Measurements from ENCODE around the gene HEMK1. TPM values are rescaled to one million over a fixed set of nuclear protein-coding genes. Genes with fewer than 3 reads are reported as not detected.

Gene HEMK1
- total RNA-seq, 1 experiment from 2014 or later, result 12.5 TPM

DNA sequence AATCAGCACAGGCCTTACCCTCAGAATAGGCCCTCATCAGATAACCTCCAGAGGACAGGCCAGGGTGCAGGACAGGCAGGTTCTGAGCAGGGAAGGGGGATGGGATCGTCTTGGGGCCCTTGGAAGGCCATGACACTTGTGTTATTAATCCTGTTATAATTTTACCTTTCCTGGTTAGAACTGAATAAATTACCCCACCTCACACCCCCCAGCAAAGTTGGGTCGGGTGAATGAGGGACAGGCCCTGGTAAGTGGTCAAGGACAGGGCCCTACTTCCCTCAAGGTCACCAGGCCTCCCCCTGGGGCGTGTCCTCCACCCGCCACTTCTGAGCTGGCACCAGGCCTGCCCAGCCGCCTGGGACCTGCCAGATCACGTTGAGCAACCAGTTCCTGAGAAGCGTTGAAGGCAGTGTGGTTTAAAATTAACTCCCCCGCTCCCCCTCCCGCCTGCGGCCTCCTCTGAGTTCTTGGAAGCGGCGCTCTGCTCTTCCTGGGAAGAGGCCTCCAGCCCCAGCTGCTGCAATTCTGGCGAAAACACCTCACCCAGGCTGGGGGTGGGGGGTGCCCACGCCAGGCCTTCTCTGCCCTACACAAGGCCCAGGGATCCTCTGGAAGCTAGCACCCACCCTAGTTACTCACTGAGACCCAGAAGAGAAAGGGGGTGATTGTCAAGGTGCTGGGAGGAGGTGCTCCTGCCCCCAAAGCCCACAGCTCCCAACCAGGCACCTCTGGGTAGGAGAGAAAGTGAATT is 31.7 kb downstream of the HEMK1 start:
- no peaks in the 10 kb centered on the region for H3K79me1 ChIP-seq (ENCODE audit: insufficient read depth, low read depth, low read length, poor library complexity, severe bottlenecking)
- TF ChIP-seq, protein P1, sequence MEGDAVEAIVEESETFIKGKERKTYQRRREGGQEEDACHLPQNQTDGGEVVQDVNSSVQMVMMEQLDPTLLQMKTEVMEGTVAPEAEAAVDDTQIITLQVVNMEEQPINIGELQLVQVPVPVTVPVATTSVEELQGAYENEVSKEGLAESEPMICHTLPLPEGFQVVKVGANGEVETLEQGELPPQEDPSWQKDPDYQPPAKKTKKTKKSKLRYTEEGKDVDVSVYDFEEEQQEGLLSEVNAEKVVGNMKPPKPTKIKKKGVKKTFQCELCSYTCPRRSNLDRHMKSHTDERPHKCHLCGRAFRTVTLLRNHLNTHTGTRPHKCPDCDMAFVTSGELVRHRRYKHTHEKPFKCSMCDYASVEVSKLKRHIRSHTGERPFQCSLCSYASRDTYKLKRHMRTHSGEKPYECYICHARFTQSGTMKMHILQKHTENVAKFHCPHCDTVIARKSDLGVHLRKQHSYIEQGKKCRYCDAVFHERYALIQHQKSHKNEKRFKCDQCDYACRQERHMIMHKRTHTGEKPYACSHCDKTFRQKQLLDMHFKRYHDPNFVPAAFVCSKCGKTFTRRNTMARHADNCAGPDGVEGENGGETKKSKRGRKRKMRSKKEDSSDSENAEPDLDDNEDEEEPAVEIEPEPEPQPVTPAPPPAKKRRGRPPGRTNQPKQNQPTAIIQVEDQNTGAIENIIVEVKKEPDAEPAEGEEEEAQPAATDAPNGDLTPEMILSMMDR (conservative IDR thresholded peaks at IDR 0.05), result no peak
- no peak overlapping the region for H3K4me2 ChIP-seq (ENCODE audit: insufficient read depth, insufficient read length, low read length)
- no peak overlapping the region for H2BK120ac ChIP-seq (ENCODE audit: low read depth, low read length, poor library complexity, severe bottlenecking)
- Mint-ChIP-seq H3K4me3 (no peak overlapping the region), H3K27ac (no peak overlapping the region), H3K9me3 (no peaks in the 10 kb centered on the region), H3K4me1 (no peaks in the 10 kb centered on the region), H3K27me3 (ENCODE audit: low read depth) (peaks cover 4% of the 10 kb centered on the region), H3K36me3 (ENCODE audit: insufficient read depth in 1 of 3, low read depth in 3 of 3) (no peaks in the 10 kb centered on the region)
- no peak overlapping the region for H2BK12ac ChIP-seq (ENCODE audit: insufficient read length, low read depth, low read length)
- no peak overlapping the region for H3K23ac ChIP-seq (ENCODE audit: insufficient read length, low read depth, low read length)
- H2BK20ac ChIP-seq (ENCODE audit: low read depth, low read length, poor library complexity, severe bottlenecking), result no peak overlapping the region
- DNase-seq, result no peak
- H3K14ac ChIP-seq (ENCODE audit: insufficient read depth, low read length), result no peak overlapping the region
- H2BK15ac ChIP-seq (ENCODE audit: low read depth, low read length), result no peak overlapping the region
- no peaks in the 10 kb centered on the region for H4K20me1 ChIP-seq (ENCODE audit: control insufficient read depth, insufficient read depth, insufficient read length)
- H3K27ac ChIP-seq (ENCODE audit: insufficient read length, low read depth, low read length), result no peak overlapping the region
- H2AK5ac ChIP-seq (ENCODE audit: insufficient read length, low read length), result no peak overlapping the region
- no peak overlapping the region for H2AFZ ChIP-seq (ENCODE audit: low read length)
- H2BK5ac ChIP-seq (ENCODE audit: insufficient read length, low read length), result no peak overlapping the region
- no peaks in the 10 kb centered on the region for H3K79me2 ChIP-seq (ENCODE audit: insufficient read depth, low read length)
- H4K91ac ChIP-seq (ENCODE audit: insufficient read length, low read depth, low read length), result no peak overlapping the region
- H3K9ac ChIP-seq (ENCODE audit: extremely low read depth, insufficient read length, low read length), result no peak overlapping the region
- H3K27me3 ChIP-seq (ENCODE audit: insufficient read depth, low read length), result no peaks in the 10 kb centered on the region
- no peak overlapping the region for H3K56ac ChIP-seq (ENCODE audit: insufficient read length, low read depth, low read length)
- H3K9me3 ChIP-seq (ENCODE audit: control insufficient read depth, low read depth, low read length), result no peaks in the 10 kb centered on the region
- no peak overlapping the region for H4K8ac ChIP-seq (replicated peaks; ENCODE audit: insufficient read length, low read depth, low read length)
- H3T11ph ChIP-seq (ENCODE audit: low read length), result no peak overlapping the region
- no peaks in the 10 kb centered on the region for H3K4me1 ChIP-seq (ENCODE audit: insufficient read depth, low read length)
- no peaks in the 10 kb centered on the region for H3K23me2 ChIP-seq (ENCODE audit: insufficient read length, low read depth, low read length, poor library complexity, severe bottlenecking)
- H3K4ac ChIP-seq (ENCODE audit: low read depth, low read length), result no peak overlapping the region
- no CpG with 5 or more reads among the region's 14 CpGs for WGBS (ENCODE audit: extremely low coverage, insufficient read length, low lambda C conversion rate)
- no peak overlapping the region for H4K5ac ChIP-seq (ENCODE audit: insufficient read length, low read depth, low read length)
- no peak overlapping the region for H3K18ac ChIP-seq (ENCODE audit: insufficient read length, low read depth, low read length)

Measured in H9 (cell line).